Measurements from ENCODE around the gene DNAH1.
A peak's percentile ranks its signal among the peaks of the same experiment; 100 is the strongest.

Gene DNAH1

DNA sequence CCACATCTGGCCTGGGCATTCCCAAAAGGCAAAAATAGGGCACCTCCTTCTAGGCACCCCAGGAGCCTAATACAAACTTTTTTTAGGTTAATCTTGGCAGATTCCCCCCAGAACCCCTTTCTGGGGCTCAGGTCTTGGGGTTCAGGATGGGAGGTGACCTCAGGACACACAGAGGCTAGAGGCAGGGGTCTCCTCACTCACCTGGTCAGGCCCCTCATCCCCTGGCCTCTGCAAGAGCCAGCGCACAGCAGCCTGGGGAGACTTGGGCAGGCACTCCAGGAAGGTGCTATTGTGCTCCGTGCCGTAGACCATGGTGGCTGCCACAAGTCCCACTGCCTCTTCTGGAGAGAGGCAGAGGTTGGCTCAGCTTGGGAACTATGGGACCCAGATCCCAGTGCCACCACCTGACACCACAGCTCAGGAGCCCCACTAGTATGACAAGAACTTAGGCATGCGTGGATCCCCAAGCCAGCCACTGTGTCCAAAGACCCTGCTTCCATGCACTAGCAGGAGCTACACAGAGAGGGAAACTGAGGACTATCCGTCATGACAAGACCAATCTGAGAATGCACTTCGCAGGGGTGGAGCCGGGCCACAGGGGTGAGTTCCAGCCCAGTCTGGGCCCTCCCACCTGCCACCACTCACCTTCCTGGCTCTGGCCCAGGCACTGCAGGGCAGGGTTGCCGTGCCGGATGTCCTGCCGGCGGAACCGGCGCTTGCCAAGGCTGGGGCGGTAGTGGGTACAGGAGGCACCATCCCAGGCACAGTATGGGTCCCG lies 121.4 kb downstream of the DNAH1 start:
- no peak for DNase-seq

DNA sequence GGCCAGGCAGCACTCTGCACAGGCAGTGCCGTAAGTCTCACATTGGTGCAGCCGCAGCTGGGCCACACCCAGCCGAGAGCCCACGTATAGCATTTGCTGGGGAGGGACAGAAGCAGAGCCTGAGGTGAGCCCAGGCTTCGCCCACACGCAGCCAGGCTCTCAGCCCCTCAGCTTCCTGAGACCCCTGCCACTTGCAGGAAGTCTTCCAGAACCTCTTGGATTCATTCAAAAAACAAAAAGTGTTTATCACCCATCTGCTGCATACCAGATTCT lies 121.9 kb downstream of the DNAH1 start:
- DNase-seq = no peak

DNA sequence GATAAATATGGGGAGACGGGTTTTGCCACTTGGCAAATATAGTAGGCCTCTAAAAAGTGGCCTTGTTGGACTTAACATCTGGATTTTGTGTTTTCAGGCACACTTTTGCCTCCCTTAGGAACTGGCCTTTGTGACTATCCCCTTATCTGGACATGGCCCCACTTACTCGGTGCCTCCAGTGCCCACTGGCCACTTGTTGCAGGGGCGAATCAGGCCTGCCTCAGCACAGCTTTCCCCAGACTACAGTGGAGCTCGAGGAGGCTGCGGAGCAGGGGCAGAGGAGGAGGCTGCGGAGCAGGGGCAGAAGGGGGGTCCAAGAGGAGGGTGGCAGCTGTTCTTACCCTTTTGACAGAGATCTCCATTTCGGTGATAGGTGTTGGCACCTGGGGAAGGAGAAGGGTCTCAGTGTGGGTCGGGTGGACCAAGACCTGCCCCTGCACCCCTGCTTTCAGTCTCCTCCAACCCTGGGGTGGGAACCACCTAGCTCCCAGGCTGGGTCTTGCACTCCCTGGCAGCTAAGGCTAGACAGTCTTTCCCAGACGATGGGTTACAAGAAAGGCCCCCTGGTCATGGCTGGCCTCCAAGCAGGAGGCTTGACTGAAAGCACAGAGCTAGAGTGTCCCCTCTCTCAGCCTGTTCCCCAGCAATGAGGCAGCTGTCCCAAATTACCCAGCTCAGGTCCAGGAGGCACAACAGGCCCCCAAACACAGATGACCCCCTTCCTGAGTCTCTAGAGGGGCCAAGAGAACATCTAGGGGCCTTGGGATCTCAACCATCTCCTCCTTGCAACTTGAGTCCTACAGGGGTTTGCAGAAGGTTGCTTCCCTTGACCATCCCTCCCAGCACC lies 122.7 kb downstream of the DNAH1 start:
- no peak for DNase-seq

DNA sequence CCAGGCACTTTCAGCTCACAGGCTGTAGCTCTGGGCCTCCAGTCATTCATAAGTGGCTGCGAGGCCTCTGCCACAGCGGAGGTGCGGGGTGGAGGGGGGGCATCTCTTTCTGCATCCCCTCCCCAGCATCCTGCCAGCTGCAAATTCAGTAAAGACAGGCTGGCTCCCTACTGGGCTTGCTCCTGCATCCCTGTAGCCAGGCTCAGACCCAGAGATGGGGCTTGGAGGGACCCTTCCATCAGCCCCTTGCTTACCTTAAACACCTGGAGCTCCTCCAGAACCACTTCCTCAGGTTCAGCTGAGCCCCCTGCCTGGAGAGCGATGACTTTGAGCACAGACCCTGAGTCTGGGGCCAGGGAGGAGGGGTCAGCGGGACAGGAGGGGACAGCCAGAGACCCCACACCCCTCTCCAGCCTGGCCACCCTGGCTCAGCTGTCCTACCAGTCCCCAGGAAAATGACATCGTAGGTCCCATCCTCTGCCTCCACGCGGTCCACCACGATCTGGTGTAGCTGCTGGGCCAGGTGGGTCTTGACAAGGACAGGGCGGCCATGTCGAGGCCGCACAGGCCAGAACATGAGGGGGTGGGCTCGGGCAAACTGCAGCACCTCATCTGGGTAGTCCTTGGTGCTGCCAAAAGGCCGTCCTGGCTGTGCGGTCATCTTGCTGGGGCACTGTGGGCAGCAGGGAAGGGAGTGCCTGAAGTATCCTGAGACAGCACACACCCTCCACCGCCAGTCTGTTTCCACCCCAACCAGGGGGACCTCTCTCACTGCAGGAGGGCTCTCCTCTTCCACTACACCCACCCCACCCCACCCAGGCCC lies 123.5 kb downstream of the DNAH1 start:
- no peak for DNase-seq

DNA sequence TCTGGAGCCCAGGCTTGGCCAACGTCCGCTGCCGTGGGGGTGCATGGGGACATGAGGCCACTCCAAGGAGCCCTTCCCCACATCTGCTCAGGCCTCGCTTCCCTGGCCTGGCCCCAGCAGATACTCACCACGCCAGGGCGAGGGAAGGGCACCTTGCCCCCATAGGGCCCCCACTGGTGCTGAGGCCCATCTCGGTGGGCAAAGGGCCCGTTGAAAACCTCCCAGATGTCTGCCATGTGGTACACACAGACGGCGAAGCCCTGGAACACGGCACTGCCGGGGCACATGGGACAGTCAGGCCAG lies 124.1 kb downstream of the DNAH1 start:
- DNase-seq = no peak

DNA sequence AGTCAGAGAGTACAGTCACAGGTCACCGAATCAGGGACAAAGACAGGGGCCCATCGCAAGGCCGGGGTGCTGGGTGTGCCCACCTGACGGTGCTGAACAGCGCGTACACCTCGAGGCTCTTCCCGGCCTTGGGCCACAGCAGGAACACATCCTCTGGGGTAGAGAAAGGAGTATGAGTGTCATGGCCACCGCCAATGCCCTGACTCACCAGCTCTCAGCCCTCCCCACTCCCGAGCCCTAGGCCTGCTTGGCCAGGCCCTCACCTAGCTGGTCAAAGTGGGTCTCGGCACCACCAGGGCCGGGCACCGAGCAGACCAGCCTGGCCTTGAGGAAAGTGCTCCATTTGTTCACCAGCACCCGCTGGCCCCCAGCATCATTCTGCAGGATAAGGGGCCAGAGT lies 124.6 kb downstream of the DNAH1 start:
- no peak for DNase-seq

DNA sequence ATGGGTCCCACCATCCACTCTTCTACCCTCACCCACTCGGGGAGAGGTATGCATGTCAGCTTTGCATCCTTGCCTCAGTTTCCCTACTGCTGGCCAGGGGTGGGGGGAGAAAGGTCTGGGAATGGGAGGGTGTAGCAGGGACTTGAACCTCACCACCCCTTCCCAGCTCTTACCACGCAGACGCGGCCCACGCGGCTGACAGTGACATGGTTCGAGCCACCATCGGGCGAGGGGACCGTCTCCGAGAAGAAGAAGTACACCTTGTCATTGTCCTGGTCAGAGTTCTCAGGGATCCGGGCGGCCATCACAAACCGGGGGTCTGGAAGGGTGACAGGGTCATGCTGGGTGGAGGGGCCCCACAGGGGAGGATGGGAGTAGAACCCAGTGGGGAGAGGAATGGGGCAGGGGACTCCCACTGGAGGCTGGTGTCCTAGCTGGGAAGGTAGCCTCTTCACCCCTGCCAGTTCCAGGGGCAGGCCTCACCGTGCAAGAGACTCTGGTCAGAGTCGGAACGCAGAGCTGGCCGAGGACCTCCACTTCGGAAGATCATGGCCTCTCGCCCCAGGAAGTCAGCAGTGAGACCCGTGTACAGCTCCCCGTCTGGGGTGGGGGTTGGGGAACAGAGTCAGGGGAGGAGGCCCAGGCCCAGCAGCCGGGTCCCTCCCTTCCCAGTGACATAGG lies 125.1 kb downstream of the DNAH1 start:
- DNase-seq = no peak

DNA sequence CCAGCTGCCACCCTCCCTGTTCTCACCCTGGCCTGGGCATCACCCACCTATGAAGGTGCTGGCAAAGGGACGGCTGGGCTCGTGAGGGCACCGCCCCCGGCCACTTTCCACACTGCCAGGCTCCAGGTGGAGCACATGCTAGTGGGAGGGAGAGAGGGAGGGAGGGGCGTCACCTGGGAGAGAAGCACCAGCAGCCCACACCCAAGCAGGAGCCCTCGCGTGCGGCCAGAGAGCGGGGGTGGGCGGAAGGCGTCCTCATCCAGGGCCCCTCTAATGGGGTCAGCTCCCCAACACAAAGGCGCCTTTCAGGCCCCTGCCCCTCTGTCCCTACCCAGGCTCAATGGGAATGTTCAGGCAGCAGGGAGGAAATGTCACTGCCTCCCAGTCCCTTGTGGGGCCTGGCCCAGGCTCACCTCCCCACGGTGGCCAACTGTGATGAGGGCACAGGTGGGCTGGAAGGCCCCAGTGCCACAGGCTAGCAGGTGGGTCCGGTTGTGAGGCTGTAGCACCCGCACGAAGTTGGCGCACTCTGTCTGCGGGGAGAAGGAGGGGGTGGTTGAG lies 125.7 kb downstream of the DNAH1 start:
- DNase-seq = no peak

DNA sequence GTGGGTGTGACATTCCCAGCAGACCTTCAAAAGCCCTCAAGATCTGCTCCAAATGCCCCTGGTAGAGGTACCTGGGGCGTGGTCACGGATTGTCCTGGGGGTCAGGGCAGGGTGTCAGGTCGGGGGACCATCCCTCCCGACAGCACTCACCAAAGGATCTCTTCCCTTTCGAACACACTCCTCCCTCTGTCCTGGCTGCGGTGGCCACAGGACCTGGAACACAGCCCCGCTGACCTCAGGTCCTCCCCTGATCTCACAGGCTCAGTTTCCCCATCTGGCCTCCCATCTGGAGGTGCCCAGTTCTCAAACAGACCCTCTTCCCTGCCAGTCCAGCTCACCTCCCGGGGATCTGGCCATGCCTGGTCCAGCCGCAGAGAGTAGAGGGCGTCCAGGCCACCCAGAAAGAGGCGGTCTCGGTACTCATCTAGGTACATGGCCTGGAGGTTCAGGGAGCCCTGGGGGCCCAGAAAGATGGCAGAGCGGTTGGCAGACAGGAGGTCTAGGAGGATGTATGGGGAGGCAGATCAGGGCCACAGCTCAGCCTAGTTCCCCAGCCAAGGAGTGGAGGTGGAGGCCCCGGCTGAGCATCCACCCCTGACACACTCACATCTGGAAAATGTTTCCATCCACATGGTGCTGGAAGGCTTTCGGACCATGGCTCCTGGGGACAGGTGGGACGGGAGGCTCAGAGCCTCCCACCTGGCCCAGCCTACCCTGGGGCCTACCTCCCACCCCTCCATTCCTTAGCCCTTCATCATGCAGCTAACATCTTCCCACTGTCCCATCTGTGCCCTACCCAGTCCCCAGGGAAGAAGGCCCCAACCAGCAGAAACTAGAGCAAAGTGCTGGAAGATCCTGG lies 126.5 kb downstream of the DNAH1 start:
- DNase-seq = no peak

DNA sequence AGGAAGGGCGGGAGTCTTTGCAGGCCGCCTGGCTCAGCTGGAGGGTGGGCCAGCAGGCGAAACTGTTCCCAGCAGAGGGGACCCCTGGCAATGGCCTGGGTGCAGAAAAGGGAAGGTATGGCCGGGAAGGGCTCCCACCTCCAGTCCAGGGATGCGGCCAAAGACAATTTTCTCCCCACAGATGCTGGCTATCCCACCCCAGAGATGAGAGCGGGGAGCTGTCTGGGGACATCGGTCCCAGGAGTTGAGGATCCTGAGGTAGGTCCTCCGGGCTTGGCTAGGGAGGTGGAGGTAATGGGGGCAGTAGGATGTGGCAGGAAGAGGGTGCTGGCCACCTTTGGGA lies 127.1 kb downstream of the DNAH1 start:
- DNase-seq = no peak

DNA sequence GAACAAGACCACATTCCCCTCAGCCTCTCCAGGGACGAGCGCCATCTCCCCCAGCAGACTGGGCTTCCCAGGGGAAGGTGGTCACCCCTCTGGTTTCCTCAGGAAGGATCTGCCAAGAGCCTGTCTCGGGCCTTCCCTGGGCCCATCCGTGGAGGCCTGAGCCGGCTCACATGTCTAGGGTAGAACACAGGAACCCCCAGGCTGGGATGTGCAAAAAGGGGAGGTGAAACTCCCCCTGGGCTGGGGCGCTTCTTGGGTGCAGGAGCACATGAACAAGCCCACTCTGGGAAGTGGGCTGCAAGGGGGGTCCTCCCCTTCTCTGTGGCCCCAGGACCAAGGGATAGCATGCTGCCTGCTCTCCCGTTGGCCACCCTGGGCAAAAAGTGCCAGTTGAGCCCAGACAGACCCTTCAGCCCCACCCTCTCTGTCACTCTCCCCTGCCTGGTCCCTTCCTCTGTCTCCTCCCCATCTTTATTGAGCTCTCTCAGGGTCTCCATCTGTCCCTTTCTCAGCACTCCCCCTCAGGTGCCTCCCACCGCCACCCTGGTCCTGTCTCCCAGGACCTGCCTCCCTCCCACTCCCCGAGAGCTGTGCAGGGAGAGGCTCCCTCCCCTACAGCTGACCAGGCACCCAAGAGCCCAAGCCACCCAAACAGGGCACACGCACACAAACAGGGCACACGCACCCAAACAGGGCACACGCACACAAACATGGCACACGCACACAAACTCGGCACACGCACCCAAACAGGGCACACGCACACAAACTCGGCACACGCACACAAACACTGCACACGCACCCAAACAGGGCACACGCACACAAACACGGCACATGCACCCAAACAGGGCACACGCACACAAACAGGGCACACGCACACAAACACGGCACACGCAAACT lies 127.9 kb downstream of the DNAH1 start:
- DNase-seq = no peak

DNA sequence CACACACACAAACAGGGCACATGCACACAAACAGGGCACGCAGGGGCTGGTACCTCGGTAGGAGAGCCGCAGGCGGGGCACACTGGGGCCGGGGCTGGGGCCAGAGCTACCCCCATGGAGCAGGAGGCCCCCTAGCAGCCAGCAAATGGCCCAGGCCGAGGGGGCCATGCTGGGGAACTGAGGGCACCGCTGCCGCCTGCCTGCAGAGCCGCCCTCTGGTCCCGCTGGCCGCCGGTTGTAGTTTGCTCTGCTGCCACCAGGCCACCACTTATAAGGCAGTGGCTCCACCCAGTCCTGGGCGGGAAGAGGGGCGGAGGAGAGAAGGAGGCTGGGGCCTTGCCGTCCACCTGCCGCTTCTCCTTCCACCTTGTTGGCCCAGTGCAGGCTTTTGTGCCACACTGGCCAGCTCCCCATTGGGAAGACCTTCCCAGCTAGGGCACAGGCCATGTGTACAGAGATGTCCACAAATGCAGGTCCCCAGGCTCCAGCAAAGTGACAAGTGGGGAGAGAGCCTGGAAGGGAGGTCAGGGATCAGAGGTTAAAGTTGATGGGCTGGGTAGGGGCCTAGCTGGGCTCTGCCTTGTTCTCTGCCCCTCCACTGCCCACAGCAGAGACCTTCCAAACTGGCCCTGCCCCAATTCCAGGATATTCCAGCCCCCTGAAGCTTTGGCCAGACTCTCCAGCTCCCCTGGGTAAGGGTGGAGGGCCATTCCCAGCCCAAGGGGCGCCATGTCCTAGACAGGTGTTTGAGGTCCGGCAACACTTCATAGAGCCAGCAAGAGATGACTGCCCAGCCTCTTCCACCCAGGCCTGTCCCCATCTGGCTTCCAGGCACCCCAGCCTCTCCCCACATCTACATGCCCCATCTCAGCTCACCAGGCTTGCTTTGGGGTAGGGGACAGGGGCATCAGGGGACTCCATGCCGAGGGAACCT lies 129.0 kb downstream of the DNAH1 start, which contains the start of gene SEMA3G:
Gene SEMA3G (minus strand): TSS at position 244 of the 934 bp plus-strand sequence. CDS start 76 bp downstream, at position 168.
- DNase-seq = peak; percentile 58 to 62

DNA sequence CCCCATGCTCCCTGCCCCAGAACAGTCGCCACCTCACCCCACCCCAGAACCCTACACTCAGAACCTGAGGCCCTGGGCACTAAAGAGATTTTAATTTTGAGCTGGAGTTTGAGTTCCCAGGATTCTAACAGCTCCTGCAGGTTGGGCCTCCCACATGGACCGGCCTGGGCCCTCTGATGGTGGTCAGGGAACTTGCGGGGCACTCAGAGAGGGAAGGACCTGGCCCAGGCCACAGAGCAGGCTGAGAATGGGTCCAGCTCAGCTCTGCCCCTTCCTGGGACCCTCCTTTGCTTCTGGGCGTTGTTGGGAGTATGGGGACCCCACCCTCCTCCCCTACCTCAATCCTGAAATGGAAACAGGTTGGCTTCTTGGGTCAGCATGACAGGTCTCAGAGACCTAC lies 129.9 kb downstream of the DNAH1 start:
- DNase-seq = no peak

DNA sequence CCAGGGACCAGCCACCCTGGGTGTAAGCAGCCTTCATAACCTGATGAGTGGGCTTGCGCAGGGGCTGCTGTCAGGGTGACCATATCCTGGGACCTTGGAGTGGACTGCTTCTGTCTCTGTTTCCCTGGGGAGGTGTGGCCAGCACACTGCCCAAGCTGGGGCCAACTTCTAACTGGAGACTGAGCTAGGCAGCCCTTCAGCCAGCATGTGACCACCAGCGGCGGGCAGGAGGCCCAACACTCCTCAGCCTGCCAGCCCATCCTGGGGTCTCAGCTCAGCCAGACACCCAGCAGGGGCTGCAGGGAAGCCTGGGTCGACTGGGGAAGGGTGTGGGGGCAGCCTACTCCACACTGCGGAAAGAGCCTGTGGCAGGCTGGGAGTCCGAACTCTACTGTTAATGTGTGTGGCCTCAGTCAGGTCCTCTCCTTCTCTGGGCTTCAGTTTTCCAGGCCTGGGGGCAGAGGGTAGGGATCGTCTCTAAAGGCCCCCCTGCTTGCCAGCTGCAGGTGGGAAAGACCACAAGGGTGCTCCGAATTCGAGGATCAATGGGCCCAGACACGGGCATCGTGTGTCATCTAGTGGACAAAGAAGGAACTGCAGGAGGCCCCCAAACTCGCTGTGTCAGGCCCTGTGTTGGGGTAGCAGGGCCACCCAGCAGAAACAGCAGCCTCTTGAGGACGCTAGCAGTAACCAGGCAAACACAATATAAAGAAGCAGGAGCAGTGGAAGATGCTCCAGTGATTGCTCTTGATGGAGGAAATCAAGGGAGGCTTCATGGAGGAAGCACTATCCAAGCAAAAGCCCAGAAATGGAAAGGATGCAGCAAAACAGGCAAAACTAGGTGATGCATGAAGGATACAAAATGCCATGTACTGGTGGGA lies 130.8 kb downstream of the DNAH1 start:
- DNase-seq = peak; percentile 65 to 68

DNA sequence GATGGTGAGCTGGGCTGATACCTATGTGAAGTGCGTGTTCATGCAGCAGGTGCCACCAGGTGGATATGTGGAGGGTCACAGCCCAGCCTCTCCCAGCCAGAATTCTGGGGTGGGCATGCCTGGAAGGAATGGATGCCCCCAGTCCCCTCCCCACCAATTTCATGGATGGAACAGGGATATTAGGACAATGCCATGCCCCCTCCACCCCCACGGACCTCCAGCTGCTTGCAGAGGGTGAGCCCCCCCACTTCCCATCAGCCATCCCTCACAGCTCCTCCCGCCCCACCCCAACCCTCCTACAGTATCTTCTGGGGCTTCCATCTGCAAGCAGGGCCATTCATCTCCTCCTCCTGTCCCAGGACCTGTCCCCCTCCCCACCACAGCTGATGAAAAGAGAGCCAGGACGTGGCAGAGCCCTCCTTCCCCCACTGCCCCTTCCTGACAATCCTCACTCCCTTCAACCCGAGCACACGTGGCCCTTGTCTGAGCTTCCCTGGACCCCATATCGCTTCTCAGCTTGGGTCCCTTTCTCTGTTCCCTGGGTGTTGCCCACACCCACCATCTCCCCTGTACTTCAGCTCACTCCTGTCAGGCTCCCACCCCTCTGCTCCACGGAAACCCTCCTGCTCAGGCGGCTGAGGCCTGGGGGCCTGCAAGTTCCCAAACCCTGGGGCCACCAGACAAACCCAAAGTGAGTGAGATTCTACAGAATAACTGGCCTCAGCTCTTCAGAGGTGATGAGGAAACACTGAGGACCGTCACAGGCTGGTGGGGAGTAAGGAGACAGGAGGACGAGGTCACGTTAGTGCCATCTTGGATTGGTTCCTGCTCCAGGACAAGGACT lies 131.6 kb downstream of the DNAH1 start:
- no peak for DNase-seq

All from activated CD4-positive, alpha-beta T cell treated with anti-CD3 and anti-CD28 coated beads, Interleukin-2, amount 50 U/mL, for 4 hours (primary cell).